Parathyroid adenoma (tissue), 2 donors: ENCODE results near the gene SRPK3.

Experiments used
- H2AFZ ChIP-seq: fragments of 300-600 bp; sonication (generic); one replicate; pipeline ENCODE4 v1.7.0; 2017; ENCODE audit warnings: antibody characterized with exemption, mild to moderate bottlenecking
- H3K27ac ChIP-seq: fragments of 300-600 bp; sonication (generic); one replicate; pipeline ENCODE4 v1.7.0; 2017
- H3K27me3 ChIP-seq: fragments of 300-600 bp; sonication (generic); one replicate; pipeline ENCODE4 v1.7.0; 2017; ENCODE audit warnings: low read length; ENCODE audit not compliant: control insufficient read depth, insufficient read depth
- H3K36me3 ChIP-seq: fragments of 300-600 bp; sonication (generic); one replicate; pipeline ENCODE4 v1.7.0; 2017; ENCODE audit warnings: low read length; ENCODE audit not compliant: control insufficient read depth, insufficient read depth
- H3K4me1 ChIP-seq: fragments of 300-600 bp; sonication (generic); one replicate; pipeline ENCODE4 v1.7.0; 2017; ENCODE audit warnings: control low read depth
- H3K4me2 ChIP-seq: fragments of 300-600 bp; sonication (generic); one replicate; pipeline ENCODE4 v1.7.0; 2017; ENCODE audit warnings: low read length
- H3K4me3 ChIP-seq: fragments of 300-600 bp; sonication (generic); one replicate; pipeline ENCODE4 v1.7.0; 2017; ENCODE audit warnings: low read depth, low read length
- H3K79me2 ChIP-seq: fragments of 300-600 bp; sonication (generic); one replicate; pipeline ENCODE4 v1.7.0; 2017; ENCODE audit warnings: control low read depth
- H3K9ac ChIP-seq: fragments of 300-600 bp; sonication (generic); one replicate; pipeline ENCODE4 v1.7.0; 2017; ENCODE audit warnings: mild to moderate bottlenecking
- H3K9me3 ChIP-seq: fragments of 300-600 bp; sonication (generic); one replicate; pipeline ENCODE4 v1.7.0; 2017; ENCODE audit warnings: low read length; ENCODE audit not compliant: control insufficient read depth
- TF ChIP-seq, protein P1 (sequence below): fragments of 300-600 bp; sonication (generic); IDR thresholded peaks from one replicate; pipeline ENCODE4 v1.7.0; 2017; ENCODE audit warnings: antibody characterized with exemption, mild to moderate bottlenecking
- donor health status: primary hyperparathyroidism.

Gene SRPK3, protein sequence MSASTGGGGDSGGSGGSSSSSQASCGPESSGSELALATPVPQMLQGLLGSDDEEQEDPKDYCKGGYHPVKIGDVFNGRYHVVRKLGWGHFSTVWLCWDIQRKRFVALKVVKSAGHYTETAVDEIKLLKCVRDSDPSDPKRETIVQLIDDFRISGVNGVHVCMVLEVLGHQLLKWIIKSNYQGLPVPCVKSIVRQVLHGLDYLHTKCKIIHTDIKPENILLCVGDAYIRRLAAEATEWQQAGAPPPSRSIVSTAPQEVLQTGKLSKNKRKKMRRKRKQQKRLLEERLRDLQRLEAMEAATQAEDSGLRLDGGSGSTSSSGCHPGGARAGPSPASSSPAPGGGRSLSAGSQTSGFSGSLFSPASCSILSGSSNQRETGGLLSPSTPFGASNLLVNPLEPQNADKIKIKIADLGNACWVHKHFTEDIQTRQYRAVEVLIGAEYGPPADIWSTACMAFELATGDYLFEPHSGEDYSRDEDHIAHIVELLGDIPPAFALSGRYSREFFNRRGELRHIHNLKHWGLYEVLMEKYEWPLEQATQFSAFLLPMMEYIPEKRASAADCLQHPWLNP

DNA sequence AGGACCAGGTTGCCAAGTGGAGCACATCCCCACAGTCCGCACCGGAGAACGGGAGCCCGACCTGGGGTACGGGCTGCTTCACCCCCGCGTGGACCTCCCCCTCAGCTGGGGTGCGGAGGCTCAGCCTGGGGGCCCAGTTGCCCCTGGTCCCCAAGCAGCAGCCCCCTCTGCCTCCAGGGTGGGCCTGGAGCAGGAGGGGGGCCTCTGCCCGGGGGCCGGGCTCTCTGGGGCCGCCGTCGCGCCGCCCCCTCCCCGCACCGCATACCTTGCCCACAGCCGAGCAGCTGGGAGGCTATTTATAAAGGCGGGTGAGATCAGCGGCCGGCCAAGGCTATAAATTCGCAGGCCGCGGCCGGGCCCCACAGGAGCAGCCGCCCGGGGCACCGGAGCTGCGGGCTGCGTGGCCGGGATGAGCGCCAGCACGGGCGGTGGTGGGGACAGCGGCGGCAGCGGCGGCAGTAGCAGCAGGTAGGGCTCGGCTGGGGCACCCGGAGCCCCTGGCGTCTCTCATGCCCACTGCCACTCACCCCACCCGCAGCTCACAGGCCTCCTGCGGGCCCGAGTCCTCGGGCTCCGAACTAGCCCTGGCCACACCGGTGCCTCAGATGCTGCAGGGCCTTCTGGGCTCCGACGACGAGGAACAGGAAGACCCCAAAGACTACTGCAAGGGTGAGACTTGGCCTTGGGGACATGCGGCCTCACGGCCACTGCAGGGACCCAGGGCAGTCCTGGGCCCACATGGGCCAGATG, at the start of gene SRPK3:
TSS of gene SRPK3 (plus strand) at position 364 of the 750 bp plus-strand sequence. CDS start at position 410, 46 bp downstream.
- Histone ChIP-seq H3K27me3 (no peaks in the 10 kb centered on the region), H3K4me2 (no peak within 1 kb of the TSS), H3K4me1 (no peaks in the 10 kb centered on the region), H3K9ac (no peak within 1 kb of the TSS), H3K9me3 (no peaks in the 10 kb centered on the region), H3K36me3 (no peaks in the 10 kb centered on the region), H3K4me3 (no peak within 1 kb of the TSS), H2AFZ (peak within 1 kb of the TSS; percentile 61), H3K27ac (no peak within 1 kb of the TSS), H3K79me2 (no peaks in the 10 kb centered on the region)
- TF ChIP-seq, protein P1, sequence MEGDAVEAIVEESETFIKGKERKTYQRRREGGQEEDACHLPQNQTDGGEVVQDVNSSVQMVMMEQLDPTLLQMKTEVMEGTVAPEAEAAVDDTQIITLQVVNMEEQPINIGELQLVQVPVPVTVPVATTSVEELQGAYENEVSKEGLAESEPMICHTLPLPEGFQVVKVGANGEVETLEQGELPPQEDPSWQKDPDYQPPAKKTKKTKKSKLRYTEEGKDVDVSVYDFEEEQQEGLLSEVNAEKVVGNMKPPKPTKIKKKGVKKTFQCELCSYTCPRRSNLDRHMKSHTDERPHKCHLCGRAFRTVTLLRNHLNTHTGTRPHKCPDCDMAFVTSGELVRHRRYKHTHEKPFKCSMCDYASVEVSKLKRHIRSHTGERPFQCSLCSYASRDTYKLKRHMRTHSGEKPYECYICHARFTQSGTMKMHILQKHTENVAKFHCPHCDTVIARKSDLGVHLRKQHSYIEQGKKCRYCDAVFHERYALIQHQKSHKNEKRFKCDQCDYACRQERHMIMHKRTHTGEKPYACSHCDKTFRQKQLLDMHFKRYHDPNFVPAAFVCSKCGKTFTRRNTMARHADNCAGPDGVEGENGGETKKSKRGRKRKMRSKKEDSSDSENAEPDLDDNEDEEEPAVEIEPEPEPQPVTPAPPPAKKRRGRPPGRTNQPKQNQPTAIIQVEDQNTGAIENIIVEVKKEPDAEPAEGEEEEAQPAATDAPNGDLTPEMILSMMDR = no peak

DNA sequence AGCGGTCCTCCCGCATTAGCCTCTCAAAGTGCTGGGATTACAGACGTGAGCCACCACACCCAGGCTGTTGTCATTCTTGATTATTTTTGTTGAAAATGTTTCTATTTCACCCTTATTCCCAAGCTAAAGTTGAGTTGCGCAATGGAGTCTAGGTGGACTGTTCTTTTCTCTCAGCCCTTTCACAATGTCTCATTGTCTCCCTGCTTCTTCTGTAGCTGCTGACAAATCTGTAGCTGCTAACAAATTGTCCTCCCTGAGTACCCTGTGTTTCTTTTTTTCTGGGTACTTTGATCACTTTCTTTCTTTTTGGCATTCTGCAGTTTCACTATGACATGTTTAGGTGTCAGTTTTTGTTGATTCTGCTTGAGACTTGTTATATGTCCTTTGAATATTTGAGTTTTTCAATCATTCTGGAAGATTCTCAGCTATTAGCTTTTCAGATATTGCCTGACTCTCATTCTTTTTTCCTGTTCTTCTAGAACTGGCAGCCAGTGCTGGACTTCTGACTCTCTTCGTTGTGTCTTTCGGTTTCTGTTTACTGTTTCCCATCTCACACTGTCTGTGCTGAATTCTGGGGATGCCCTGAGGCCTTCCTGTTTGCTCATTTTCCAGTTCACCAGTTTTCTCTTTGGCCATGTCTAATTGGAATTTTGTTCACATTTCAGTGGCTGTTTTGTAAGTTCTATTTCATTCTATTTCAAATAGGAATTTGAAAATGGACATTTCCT, 49.6 kb upstream of the SRPK3 start:
- H3K79me2 ChIP-seq = no peaks in the 10 kb centered on the region

DNA sequence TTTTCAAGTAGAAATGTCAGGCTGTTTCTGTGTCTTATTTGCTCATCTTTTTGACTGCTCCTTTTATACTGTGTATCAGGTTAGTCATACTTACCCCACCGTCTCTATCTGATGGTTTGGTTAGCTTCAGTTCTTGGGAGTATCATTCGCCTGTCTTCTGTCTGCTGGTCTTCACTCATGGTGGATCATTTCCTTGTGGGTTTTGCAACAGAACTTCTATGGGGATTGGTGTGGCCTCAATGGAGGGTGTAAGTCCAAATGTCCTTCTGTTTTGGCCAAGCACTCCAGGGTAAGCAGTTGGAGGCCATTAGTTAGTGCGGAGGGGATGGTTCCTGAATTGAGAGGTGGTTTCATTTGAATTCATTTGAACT, 49.0 kb upstream of the SRPK3 start:
- Histone ChIP-seq H3K4me1 (peaks cover 8% of the 10 kb centered on the region), H3K4me3 (no peak overlapping the region), H3K9ac (no peak overlapping the region), H3K27me3 (no peaks in the 10 kb centered on the region), H2AFZ (no peak overlapping the region), H3K36me3 (no peaks in the 10 kb centered on the region), H3K79me2 (no peaks in the 10 kb centered on the region), H3K4me2 (no peak overlapping the region), H3K9me3 (no peaks in the 10 kb centered on the region), H3K27ac (no peak overlapping the region)
- TF ChIP-seq, protein P1 = no peak

More for the DNA sequence above, 49.6 kb upstream of the SRPK3 start:
- no peaks in the 10 kb centered on the region for H3K36me3 ChIP-seq
- peaks cover 8% of the 10 kb centered on the region for H3K4me1 ChIP-seq
- no peak overlapping the region for H3K9ac ChIP-seq
- TF ChIP-seq, protein P1 = no peak
- no peak overlapping the region for H3K4me3 ChIP-seq
- no peaks in the 10 kb centered on the region for H3K27me3 ChIP-seq
- no peaks in the 10 kb centered on the region for H3K9me3 ChIP-seq
- no peak overlapping the region for H3K4me2 ChIP-seq
- H2AFZ ChIP-seq = no peak overlapping the region
- no peak overlapping the region for H3K27ac ChIP-seq

DNA sequence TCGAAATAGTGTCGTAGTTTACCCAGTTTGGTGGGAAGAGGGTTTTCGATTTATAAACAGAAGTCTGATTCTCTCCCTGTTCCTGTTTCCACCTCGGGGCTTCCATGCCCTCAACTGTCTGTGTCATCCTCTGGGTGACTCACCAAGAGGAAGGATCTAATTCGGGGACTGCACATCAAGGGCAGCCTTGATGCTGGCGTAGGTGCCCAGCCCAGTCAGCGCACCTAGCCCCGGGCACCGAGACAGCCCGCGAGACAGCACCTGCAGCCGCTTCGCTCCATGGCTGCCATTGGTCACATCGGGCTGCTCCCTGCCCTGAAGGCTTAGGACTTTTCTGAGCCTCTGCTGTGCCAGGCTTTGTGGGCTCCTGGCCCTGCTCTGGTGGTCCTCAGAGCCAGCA, 48.4 kb upstream of the SRPK3 start:
- Histone ChIP-seq H3K27me3 (no peaks in the 10 kb centered on the region), H3K9ac (no peak overlapping the region), H3K9me3 (no peaks in the 10 kb centered on the region), H2AFZ (no peak overlapping the region), H3K4me3 (no peak overlapping the region), H3K4me1 (peaks cover 3% of the 10 kb centered on the region), H3K79me2 (no peaks in the 10 kb centered on the region), H3K4me2 (no peak overlapping the region), H3K27ac (no peak overlapping the region), H3K36me3 (no peaks in the 10 kb centered on the region)
- TF ChIP-seq, protein P1 = no peak
